DMS53 treated with DMSO at 0.1 percent for 48 hours (cell line): Measurements from ENCODE around the gene MAGI2.
"Not testable (repeated sequence)": the region's sequence is repeated elsewhere in the genome, so short reads cannot be mapped to it uniquely, and the experiment has no call there.

Source experiments
- DNase-seq: peaks from one replicate; lab custom pipeline; 2025; ENCODE audit not compliant: unreplicated experiment; lab: John Stamatoyannopoulos, UW

The MAGI2 gene

DNA sequence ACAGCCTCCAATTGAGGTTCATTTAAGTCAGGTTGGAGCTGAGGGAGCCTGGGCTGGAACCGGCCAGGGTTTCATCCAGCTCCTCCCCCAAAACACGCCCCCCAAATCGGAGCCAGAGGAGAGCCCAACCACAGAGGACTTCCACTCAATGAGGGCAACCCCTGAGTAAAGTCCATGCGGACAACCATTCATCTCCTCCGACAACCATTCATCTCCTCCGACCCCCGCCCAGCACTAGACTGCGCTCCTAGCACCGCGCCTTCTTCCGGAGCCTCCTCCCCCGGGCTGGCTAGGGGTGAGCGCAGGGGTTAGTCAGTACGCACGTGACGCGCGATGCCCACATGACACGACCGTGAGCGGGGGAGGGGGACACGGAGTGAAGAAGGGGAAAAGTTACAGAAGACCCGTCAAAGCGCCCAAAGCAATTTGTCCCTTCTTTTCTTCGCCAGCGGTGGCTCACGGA lies 1.4 kb downstream of the MAGI2 start:
- DNase-seq: peak; percentile 73

- no peak for DNase-seq
Measured at GRCh38 chr7:79451580-79451979, 1.9 kb downstream of the MAGI2 start.

- DNase-seq: not testable (repeated sequence)
Measured at GRCh38 chr7:79442766-79443165, 10.7 kb downstream of the MAGI2 start.

- peak; percentile 47 for DNase-seq
Measured at GRCh38 chr7:79436378-79436777, 17.1 kb downstream of the MAGI2 start.

DNA sequence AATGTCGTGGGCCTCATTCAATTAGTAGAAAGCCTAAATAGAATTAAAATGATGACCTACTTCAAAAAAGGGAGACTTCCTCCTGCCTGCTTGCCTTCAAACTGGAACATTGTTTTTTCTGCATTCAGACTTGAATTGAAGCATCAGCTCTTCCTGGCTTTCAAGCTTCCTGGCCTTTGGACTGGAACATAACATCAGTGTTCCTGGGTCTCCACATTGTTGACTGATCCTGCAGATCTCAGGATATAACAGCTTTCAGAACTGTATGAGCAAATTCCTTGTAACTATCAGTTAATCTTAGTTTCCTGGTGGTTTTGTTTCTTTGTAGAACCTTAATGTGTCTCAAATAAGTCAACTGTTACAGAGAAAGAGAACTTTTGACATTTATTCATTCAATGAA lies 18.6 kb downstream of the MAGI2 start:
- peak; percentile 10 for DNase-seq

- DNase-seq: no peak
Measured at GRCh38 chr7:79434098-79434497, 19.4 kb downstream of the MAGI2 start.

DNA sequence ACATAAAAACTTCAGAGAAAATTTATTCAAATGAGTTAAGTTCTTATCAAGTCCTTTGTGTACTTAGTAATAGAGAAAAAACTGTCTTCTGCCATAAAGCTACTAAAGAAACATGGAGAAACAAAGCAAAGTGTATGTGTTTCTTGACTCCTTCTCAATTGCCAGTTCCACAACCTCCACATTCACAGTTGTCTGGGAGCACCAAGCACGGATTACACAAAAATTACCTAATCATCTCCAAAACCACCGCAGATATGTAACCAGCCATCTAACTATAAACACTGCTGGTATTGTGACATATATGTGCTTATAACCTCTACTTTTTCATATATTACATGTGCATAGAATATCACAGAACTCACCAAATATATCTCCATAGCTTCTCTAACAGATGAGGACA lies 23.1 kb downstream of the MAGI2 start:
- no peak for DNase-seq

GRCh38 chr7:79425665-79426064 lies 27.8 kb downstream of the MAGI2 start:
- no peak for DNase-seq

DNA sequence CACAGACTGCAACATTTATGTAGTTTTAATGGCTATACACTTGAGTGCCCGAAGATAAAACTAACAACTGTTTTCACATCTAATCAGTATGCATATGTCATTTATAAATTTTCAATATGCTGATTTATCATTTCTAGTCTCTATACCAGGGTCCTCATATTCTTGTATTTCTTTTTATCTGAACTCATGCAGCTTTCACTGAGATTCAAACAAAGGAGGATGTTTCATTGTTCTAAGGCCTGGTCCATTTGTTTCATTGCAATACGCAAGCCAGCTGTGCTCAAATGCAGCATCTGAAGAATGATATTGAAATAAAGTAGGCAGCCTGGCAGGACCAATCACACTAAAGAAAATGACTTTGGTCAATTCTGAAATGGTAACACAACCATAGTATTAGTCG lies 31.7 kb downstream of the MAGI2 start:
- no peak for DNase-seq

DNA sequence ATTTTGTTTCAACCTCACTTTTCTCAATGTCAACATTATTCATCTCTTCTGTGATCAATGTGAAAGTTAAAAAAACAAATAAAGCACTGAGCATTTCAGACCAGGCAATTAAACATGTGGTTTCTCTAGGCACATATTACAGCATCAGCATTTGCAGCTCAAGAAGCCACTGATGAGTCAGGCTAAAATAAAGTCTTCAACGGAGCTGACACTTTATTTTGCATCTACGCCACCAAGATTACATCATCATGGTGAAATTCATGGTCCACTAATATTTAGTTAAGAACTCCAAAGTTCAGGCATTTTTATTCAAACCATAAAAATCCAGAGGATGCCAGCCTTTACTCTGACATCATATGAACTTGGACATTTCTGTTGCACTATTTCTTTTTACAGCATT lies 33.0 kb downstream of the MAGI2 start:
- no peak for DNase-seq

DNA sequence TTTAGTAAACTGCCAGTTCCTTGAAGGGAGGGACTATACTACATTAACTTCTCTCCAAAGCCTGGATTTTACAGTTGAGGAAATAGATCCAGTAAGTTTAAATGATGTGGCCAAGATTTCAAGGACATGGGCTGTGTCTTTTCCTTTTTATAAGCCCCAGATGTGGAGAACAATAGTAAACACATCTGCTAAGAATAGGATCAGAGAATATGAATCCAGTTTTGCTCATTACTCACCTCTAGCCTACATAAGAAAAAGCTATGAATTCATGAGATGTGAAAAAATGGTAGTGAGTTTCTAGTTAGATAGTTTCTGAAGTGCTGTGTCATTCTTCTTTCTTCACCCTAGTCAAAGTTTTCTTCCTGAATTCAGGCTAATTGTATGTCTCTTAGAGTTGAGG lies 38.6 kb downstream of the MAGI2 start:
- no peak for DNase-seq

GRCh38 chr7:79412915-79413314 lies 40.6 kb downstream of the MAGI2 start:
- no peak for DNase-seq

- DNase-seq: no peak
Measured at GRCh38 chr7:79412438-79412837, 41.0 kb downstream of the MAGI2 start.

- DNase-seq: peak; percentile 83
Measured at GRCh38 chr7:79410345-79410744, 43.1 kb downstream of the MAGI2 start.

GRCh38 chr7:79407351-79407750 lies 46.1 kb downstream of the MAGI2 start:
- DNase-seq: no peak

DNA sequence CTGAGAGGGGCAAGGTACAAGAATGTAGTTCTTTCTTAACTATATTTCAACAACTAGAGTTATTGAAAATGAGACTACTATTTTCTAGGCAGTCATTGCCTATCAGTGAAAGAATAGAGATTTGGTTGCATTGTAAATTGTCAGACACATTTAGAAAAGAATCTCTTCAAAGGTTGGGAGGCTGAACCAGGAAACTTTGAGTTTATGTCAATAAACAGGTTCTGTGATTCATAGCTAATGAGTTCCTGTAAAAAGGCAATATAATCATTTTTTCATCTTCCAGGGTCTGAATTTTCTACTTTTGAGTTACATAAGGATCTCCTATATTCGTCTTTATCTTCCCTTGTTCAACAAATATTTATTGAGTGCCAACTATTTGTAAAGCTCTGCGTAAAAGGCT lies 47.1 kb downstream of the MAGI2 start:
- no peak for DNase-seq

DNA sequence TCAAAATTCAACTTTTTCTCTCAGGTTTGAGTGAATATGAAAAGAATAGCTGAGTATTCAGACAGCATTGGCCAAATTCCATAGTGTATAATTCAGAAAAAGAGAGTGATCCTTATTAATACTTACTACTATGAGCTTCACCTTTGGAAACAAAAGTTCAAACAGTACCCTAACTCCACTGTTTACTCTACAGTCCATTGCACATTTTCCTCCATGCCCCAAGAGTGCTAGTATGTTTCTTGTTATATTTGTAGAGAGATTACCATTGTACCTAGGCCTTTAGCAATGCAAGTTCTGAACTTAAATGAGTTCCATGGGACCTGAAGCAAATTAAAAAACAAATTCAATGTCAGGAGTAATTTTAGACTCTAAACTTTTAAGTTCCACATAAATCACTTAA lies 48.1 kb downstream of the MAGI2 start:
- DNase-seq: no peak

DNA sequence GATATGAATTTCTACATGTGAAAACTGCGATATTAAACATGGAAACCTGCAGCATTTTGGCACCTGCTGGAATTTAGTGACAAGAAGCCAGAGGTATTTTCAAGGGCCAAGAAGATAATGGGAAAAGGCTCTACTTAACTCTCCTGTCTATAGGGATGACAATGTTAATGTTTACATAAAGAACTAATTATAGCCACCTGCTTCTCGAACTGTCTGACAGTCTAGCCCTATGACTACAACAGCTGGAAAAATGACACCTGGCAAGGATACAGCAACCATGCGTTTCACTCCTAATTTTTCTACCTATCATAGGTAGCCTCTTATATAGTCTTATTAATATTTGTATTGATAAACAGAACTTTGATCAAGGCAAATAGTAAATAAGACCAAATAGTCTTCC lies 49.6 kb downstream of the MAGI2 start:
- DNase-seq: peak; percentile 95

GRCh38 chr7:79403451-79403850 lies 50.0 kb downstream of the MAGI2 start:
- no peak for DNase-seq

- no peak for DNase-seq
Measured at GRCh38 chr7:79401254-79401653, 52.2 kb downstream of the MAGI2 start.

- DNase-seq: no peak
Measured at GRCh38 chr7:79400222-79400621, 53.2 kb downstream of the MAGI2 start.

GRCh38 chr7:79398138-79398749 lies 55.2 kb downstream of the MAGI2 start:
- no peak for DNase-seq

DNA sequence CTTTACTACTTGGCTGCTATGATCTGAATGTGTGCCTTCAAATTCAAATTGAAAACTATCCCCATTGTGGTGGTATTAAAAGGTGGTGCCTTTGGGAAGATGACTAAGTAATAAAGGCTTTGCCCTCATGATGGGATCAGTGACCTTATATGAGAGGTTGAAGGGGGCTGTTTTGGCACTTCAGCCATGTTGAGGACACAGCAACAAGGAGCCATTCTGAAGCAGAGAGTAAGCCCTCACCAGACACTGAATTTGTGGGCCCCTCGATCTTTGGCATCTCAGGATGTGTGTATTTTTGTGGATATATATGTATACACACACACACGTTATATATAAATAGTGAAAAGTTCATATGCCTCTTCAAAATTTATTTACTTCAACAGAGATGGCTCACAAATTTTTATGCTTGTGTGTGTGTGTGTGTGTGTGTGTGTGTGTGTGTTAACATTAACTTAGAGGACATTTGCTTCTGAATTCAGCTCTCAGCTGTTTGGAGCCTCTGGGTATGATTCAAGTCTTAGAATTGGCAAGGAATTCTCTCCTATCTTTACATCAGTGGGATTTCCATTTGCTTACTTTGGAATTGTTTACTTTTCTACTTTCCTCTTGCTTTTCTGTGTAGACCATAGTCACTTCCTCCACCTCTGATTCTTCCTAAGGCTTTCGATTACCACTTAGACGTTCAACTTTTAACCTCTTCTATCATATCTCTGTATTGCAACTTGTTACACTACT lies 66.6 kb downstream of the MAGI2 start:
- no peak for DNase-seq
